ENCODE data around the gene DPP7.

DNA sequence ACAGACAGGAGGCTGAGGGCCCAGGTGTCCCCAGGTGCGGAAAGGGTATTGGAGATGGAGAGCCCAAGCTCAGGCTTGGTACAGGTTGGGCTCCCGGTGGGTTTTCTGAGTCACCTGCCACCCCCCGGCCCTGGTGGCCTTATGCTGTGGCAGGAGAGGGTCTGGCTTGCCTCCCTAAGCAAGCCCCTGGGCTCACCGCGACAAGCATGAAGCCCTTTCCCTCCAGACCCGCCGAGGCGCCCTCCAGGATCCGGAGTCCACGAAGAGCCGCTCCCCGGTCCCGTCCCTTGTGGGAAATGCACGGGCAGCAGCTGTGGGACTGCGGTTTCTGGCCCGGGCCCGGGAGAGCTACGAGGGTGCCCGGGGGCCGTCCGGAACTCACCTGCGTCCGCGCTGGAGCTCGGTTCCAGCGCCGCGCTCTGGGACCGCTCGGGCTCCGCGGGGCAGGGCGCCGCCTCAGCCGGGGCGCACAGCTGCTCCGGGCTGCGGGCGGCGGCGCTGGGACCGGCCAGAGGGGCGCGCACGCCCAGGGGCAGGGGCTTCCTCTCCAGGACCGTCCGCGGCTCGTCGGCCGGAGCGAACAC, 44.9 kb downstream of the DPP7 start:
- TF ChIP-seq YY1 (IDR thresholded peaks at IDR 0.05; ENCODE audit: insufficient read depth, insufficient read length), result no peak
- no peak for TF ChIP-seq ZNF274 (IDR thresholded peaks at IDR 0.05; ENCODE audit: low read depth, low read length)
